GM21447 (cell line): Measurements from ENCODE around the gene ASCL5.

Experiments
- ATAC-seq: cut with Tn5 transposase; IDR thresholded peaks from one replicate; pipeline ENCODE4 v1.9.1; 2021; ENCODE audit not compliant: unreplicated experiment

Gene ASCL5

DNA sequence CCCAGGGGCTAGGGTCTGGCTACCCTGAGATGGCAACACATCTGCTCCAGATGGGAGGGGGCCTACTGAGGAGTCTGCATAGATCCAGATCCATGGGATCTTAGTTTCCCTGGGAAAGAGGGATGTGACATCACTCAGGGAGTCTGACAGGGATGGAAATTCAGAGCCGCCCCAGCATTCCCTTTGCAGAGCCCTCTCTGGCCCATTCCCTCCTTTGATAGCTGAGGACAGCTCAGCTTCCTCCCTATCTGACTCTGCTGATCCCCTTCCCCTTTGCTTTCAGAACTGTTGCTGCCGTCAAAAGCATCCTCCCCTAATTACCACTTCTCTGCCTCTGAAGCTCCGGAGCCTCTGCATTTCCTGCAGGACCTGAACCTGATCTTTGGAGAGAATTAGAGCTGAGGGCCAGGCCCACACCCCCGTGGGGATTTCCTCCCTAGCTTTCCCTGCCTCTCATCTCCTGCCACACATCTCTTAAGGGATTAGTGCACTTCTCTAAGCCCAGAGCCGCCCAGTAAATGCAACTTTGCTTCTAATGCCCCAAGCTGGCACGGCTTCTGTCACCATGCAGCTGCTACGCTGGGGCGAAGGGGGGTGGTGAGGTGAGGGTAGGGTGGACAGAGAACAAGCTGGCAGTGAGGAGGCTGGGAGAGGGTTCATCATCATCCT, 9.5 kb upstream of the ASCL5 start:
- ATAC-seq = no peak

- no peak for ATAC-seq
These were observed 7.4 kb upstream of the ASCL5 start for GRCh38 chr1:201134405-201134804.

DNA sequence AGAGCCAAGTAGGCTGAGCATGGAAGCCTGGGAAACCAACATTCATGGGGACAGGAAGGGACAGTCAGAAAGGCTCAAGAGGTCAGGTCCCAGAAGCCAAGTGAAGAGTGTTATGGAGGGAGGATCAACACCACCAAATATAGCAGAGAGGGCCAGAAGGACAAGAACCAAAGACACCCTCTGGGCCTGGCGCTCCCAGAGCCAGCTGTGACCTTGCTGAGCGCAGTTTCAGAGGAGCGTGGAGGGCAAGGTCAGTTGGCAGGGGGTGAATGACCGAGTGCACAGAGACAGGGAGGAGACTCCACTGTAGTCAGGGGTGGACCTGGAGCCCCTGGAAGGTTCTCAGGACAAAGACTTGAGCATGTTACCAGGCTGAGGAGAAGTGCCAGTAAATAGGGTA, 4.4 kb upstream of the ASCL5 start:
- ATAC-seq = no peak

GRCh38 chr1:201128962-201129361, 2.0 kb upstream of the ASCL5 start:
- ATAC-seq = no peak

GRCh38 chr1:201128476-201128875, 1.5 kb upstream of the ASCL5 start:
- no peak for ATAC-seq

GRCh38 chr1:201127755-201128455, 921 bp upstream of the ASCL5 start:
- ATAC-seq = no peak

DNA sequence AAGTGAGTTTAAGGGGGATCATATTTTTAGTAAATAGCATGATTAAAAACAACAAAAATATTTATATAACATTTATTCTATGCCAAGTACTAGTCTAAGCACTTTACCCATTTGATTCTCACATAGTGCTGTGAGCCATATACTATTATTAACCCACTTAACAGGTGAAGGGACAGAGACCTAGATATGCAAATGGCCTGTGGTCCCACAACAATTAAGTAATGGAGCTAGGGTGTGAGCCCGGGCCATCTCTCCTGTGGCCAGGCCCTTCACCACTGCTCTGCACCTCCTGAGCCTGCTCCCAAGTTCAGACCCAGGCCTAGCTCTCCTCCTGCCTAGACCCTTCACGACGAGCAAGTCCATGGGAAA, 537 bp downstream of the ASCL5 start:
- no peak for ATAC-seq

DNA sequence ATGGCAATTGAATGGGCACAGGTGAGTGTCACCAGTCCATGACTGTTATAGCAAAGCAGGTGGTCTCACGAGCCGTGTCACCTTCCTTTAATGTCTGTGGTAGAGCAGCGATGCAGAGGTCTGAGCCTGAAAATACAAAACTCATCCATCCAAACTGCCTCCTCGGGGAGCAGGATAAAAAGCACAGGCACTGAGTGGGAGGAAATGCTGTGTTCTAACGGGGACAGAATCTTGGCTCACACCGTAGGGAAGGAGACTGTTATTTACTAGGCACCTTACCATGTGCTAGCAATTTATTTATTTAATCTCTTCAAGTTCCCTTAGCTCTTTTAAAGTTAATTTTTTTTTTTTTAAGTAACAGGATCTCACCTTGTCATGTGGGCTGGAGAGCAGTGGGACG, 1.2 kb downstream of the ASCL5 start:
- no peak for ATAC-seq

GRCh38 chr1:201125019-201125418, 2.0 kb downstream of the ASCL5 start:
- ATAC-seq = no peak

DNA sequence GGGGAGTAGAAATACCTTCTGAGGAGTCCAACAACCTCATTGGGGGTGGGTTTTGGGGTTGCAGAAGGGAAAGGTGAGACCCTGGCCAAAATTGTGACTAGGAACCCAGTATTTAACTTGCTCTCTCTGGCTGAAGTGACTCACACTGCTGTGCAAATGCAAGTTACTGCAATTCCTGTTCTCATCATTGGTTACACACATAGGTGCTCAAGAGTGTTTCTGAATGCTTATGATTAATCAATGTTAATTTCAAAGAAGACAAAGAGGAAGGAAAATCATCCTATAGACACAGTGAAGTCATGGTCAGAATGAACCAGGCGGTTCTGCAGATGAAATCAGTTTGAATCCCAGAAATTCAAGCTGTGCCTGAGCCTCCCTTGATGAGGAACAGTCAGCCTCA, 3.1 kb downstream of the ASCL5 start:
- ATAC-seq = no peak

GRCh38 chr1:201122321-201122957, 4.5 kb downstream of the ASCL5 start:
- ATAC-seq = no peak

GRCh38 chr1:201119206-201120197, 7.5 kb downstream of the ASCL5 start:
- ATAC-seq = no peak

GRCh38 chr1:201116091-201116490, 10.9 kb downstream of the ASCL5 start:
- ATAC-seq = no peak

DNA sequence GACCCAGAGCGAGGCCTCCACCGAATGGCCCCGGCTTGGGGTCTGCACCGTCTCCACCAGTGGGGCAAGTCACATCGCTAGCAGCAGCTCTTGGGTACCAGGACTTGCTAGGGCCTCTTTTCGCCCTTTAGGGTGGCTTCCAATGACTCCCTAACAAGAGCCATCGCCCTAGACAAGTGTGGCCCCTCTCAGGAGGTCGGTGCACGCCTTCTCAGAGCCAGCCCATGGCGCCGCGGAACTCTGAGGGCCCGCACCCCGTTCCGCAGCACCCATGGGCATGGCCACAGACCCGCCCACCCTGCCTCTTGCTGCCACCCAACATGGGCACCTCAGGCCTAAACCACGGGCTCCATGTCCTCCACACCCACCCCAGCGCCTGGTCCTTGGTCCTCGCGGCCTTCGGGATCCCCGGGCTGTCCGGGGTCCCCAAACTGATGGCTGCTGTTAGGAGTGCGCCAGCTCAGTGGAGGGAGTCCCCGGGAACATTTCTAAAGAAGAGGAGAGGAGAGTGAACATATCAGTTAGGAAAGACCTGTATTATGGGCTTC, 11.5 kb downstream of the ASCL5 start:
- ATAC-seq = no peak

DNA sequence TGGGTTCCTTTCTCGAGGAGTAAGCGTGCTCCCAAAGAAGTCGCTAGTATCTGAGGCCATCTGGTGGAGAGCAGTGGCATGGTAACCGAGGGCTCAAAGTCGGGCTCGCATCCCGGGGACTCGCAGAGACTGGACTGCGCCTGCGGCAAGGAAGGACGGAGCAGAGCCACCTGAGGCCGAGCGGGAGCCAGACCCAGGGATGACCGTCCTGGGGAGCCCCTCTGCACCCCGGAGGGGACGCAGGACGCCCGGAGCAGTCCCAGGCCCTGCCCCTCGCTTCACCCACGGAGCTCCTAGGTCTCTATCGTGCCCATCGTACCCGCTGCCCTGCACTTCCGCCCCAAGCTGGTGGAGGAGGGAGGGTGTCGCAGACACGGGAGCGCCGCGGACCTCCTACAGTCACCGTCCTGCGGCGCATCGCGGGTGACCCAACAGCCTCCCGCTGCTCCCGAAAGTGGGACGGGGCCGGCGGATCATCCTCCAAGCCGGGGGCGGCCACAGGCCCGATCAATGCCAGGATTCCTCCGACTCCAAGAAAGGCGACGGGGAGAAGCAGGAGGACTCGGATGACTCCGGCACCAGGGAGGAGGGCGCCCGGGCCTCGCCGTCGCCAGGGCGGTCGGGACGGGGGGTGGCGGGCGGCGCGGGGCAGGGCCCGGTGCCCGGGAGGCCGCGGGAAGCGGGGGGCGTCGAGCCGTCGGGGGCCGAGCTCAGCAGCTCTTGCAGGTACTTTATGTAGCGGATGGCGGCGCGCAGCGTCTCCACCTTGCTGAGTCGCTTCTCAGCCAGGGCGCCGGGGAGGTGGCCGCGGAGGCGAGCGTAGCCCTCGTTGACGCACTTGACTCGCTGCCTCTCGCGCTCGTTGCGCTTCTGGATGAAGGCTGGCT, 12.5 kb downstream of the ASCL5 start:
- peak; percentile 92 for ATAC-seq

DNA sequence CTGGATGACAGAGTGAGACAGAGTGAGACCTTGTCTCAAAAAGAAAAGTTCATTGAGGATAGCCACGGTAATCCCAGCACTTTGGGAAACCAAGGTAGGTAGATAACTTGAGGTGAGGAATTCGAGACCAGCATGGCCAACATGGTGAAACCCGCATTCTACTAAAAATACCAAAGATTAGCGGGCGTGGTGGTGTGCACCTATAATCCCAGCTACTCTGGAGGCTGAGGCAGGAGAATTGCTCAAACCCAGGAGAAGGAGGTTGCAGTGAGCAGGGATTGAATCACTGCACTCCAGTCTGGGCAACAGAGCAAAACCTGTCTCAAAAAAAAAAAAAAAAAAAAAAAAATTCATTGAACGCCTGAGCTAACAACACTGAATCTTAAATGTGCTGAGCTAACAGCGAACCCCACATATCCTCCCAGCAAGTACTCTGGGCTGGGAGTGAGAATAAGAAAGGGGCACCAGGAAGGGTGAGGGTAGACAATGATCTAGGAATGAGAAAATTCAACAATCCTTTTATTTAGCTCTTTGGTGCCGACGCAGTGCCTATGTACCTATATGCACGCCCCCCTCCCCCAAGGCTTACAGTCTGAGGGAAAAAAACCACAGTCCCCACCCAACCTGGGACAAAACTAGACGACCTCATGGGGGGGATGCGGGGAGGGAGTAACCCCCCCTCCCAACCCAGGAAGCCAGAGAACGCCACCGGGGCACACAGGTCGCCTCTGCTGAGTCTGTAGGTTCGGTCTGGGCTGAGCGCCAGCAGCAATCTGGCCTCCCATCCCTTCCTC, 13.3 kb downstream of the ASCL5 start:
- ATAC-seq = no peak

DNA sequence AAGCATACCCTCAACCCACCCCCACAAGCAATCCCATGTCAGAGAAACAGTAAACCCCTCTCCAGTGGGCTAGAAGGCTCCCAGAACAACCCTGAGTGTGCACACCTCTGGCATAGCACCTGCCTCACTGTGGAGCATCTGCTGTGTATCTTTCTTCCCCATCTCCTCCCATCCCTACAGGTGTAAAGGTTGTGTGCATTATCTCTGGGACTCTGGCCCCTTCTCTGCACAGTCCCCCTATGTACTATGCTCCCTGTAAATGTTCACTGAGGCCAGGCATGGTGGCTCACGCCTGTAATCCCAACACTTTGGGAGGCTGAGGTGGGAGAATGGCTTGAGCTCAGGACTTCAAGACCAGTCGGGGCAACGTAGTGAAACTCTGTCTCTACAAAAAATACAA, 14.1 kb downstream of the ASCL5 start:
- no peak for ATAC-seq

- ATAC-seq = no peak
These were observed 14.7 kb downstream of the ASCL5 start, which contains the start of gene CACNA1S for GRCh38 chr1:201112173-201112731. Gene CACNA1S, minus strand, starts transcription at chr1:201112426. Its CDS starts 87 bp downstream, at chr1:201112339.

DNA sequence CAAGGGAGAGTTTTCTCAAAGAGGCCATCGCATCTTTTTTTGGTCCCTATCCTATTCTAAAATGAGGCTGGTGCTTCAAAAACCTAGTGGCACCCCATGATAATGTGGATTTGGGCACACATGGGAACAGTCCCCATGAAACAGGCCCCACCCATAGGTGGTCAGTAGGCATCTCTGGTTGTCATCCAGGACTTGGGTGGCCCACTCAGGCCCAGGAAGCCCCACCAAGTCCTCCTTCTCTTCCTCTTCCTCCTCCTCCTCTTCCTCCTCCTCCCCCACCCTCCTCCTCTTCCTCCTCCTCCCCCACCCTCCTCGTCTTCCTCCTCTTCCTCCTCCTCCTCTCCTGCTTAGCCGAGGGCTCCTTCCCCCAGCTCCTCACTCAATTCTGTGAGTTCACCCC, 15.3 kb downstream of the ASCL5 start:
- ATAC-seq = no peak
